ENCODE results near the gene HSF2BP.
"Not testable (repeated sequence)": the region's sequence is repeated elsewhere in the genome, so short reads cannot be mapped to it uniquely, and the experiment has no call there.

The HSF2BP gene

GRCh38 chr21:43513023-43513422 lies 146.3 kb downstream of the HSF2BP start:
- DNase-seq, result not testable (repeated sequence)

- DNase-seq, result not testable (repeated sequence)
These were observed 148.1 kb downstream of the HSF2BP start for GRCh38 chr21:43511209-43511608.

- DNase-seq, result not testable (repeated sequence)
These were observed 148.6 kb downstream of the HSF2BP start for GRCh38 chr21:43510669-43511068.

- DNase-seq, result not testable (repeated sequence)
These were observed 155.4 kb downstream of the HSF2BP start for GRCh38 chr21:43503892-43504291.

- not testable (repeated sequence) for DNase-seq
These were observed 156.1 kb downstream of the HSF2BP start for GRCh38 chr21:43503075-43503750.

- not testable (repeated sequence) for DNase-seq
These were observed 156.7 kb downstream of the HSF2BP start for GRCh38 chr21:43502407-43503071.

GRCh38 chr21:43498924-43499323 lies 160.4 kb downstream of the HSF2BP start:
- DNase-seq, result not testable (repeated sequence)

- not testable (repeated sequence) for DNase-seq
These were observed 161.2 kb downstream of the HSF2BP start for GRCh38 chr21:43498065-43498464.

- DNase-seq, result not testable (repeated sequence)
These were observed 164.8 kb downstream of the HSF2BP start for GRCh38 chr21:43494279-43495012.

GRCh38 chr21:43493471-43493870 lies 165.8 kb downstream of the HSF2BP start:
- not testable (repeated sequence) for DNase-seq

- not testable (repeated sequence) for DNase-seq
These were observed 171.1 kb downstream of the HSF2BP start for GRCh38 chr21:43488235-43488634.

- DNase-seq, result not testable (repeated sequence)
These were observed 173.2 kb downstream of the HSF2BP start for GRCh38 chr21:43486051-43486450.

GRCh38 chr21:43485016-43485415 lies 174.3 kb downstream of the HSF2BP start:
- not testable (repeated sequence) for DNase-seq

- DNase-seq, result not testable (repeated sequence)
These were observed 180.1 kb downstream of the HSF2BP start for GRCh38 chr21:43479197-43479596.
